SK-N-SH treated with all-trans-retinoic acid at 6 μM for 48 hours (cell line): ENCODE data around the gene CAPRIN2.

Experiments used
- ARNTL ChIP-seq: fragments of 450-650 bp; formaldehyde crosslinking; IDR thresholded peaks from 2 replicates; pipeline ENCODE4 v1.5.0; 2020; ENCODE audit warnings: low read depth, mild to moderate bottlenecking, moderate library complexity, borderline replicate concordance
- CSRNP3 ChIP-seq: fragments of 250-450 bp; sonication (Bioruptor Pico); IDR thresholded peaks from 2 replicates; pipeline ENCODE4 v1.5.1; 2021; ENCODE audit warnings: mild to moderate bottlenecking, moderate library complexity
- PATZ1 ChIP-seq: fragments of 250-450 bp; sonication (Bioruptor Pico); IDR thresholded peaks from 2 replicates; pipeline ENCODE4 v1.8.0; 2020; ENCODE audit warnings: mild to moderate bottlenecking, moderate library complexity, borderline replicate concordance
- SNAI2 ChIP-seq: fragments of 250-450 bp; sonication (Bioruptor Pico); IDR thresholded peaks from 2 replicates; pipeline ENCODE4 v1.5.0; 2020; ENCODE audit warnings: mild to moderate bottlenecking, moderate library complexity
- TSHZ2 ChIP-seq: fragments of 250-450 bp; sonication (Bioruptor Pico); IDR thresholded peaks from 2 replicates; pipeline ENCODE4 v1.5.0; 2020; ENCODE audit warnings: mild to moderate bottlenecking, moderate library complexity
- ZFP30 ChIP-seq: fragments of 450-650 bp; formaldehyde crosslinking; IDR thresholded peaks from 2 replicates; pipeline ENCODE4 v1.5.0; 2022; ENCODE audit warnings: mild to moderate bottlenecking, moderate library complexity

- TF ChIP-seq PATZ1 (CRISPR knock-in tag) (no peak), SNAI2 (no peak), ARNTL (CRISPR knock-in tag) (no peak), ZFP30 (CRISPR knock-in tag) (no peak), TSHZ2 (no peak), CSRNP3 (CRISPR knock-in tag) (no peak)
These were observed 2.5 kb downstream of the CAPRIN2 start for GRCh38 chr12:30752255-30752654.
